ENCODE measurements around the gene MARK3. TPM values are rescaled to one million over a fixed set of nuclear protein-coding genes. Genes with fewer than 3 reads are reported as not detected.
A peak's percentile ranks its signal among the peaks of the same experiment; 100 is the strongest.
"Not testable (repeated sequence)": the region's sequence is repeated elsewhere in the genome, so short reads cannot be mapped to it uniquely, and the experiment has no call there.

The MARK3 gene
- total RNA-seq, 1 donor from 2014 or later = 59.5 TPM

GRCh38 chr14:103521951-103522563, 136.8 kb downstream of the MARK3 start:
- Histone ChIP-seq H3K9me3 (ENCODE audit: control insufficient read depth in 3 of 3, low read length in 3 of 3) (no peaks in the 10 kb centered on the region), H3K27me3 (ENCODE audit: control insufficient read depth in 3 of 3, insufficient read depth in 3 of 3, low read length in 3 of 3) (peaks cover 2 to 8% (median 4%) of the 10 kb centered on the region in 3 donors), H3K9ac (ENCODE audit: low read depth in 1 of 3, low read length in 3 of 3) (peak overlapping the region in 2 of 3 donors; percentile 23 to 62), H3K36me3 (ENCODE audit: control insufficient read depth in 3 of 3, insufficient read depth in 3 of 3, low read length in 3 of 3) (no peaks in the 10 kb centered on the region), H3K4me3 (ENCODE audit: low read length in 3 of 3) (peak overlapping the region; percentile 62 to 73 (median 65)), H3K27ac (ENCODE audit: low read depth, low read length) (no peak overlapping the region), H3K4me1 (ENCODE audit: control insufficient read depth in 3 of 3, insufficient read depth in 3 of 3, low read length in 3 of 3) (peaks cover 23 to 45% (median 42%) of the 10 kb centered on the region in 3 donors)

DNA sequence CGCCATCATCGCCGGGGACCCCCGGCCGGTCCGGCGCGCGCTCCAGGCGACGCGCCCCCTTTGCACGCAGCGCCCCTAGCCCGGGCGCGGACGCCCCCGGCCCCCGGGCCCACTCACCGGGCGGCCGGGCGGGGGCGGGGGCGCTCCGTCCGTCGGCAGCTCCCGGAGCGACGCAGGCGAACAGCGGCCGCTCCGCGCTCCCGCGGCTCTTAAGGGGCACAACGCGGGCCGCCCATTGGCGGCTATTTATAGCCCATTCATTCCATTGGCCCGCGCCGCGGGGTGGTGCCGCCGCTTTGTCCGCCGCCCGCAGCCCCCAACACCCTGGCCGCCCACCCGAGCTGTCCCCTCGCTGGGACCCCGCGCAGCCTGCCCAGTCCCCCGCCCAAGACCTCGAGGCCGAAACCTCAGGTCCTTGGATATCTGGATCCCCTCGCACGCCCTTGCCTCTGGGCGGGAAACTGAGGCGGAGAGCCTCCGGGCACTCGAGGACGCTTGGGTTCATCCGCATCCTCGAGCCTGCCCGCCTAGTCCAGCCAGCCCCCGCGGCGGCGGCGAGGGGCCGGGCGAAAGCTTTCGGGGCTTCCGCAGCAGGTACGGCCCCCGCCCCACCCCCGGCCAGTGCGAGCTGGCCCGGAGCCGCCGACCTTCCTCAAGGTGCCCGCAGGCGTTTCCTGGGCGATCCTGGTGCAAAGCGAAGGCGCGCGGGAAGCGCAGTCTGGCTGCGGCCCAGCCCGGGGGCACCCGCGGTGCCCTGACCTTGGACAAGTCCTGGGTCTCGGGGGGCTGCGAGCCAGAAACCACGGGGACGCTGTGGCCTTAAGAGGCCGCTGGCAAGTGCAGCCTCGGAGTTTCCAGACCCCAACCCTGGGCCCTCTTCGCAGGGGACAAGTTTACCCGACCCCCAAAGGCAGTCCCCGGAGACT, 137.7 kb downstream of the MARK3 start, which contains the start of gene CKB:
TSS of gene CKB (minus strand) at position 182 of the 926 bp plus-strand sequence. CDS start 337 bp downstream, outside the sequence.
- Histone ChIP-seq H3K9ac (ENCODE audit: low read depth in 1 of 3, low read length in 3 of 3) (peak within 1 kb of the TSS in 2 of 3 donors; percentile 23 to 62), H3K36me3 (ENCODE audit: control insufficient read depth in 3 of 3, insufficient read depth in 3 of 3, low read length in 3 of 3) (no peaks in the 10 kb centered on the region), H3K27me3 (ENCODE audit: control insufficient read depth in 3 of 3, insufficient read depth in 3 of 3, low read length in 3 of 3) (peaks cover 2 to 8% (median 4%) of the 10 kb centered on the region in 3 donors), H3K9me3 (ENCODE audit: control insufficient read depth in 3 of 3, low read length in 3 of 3) (no peaks in the 10 kb centered on the region), H3K4me1 (ENCODE audit: control insufficient read depth in 3 of 3, insufficient read depth in 3 of 3, low read length in 3 of 3) (peaks cover 28 to 50% (median 47%) of the 10 kb centered on the region in 3 donors), H3K27ac (ENCODE audit: low read depth, low read length) (no peak within 1 kb of the TSS), H3K4me3 (ENCODE audit: low read length in 3 of 3) (peak within 1 kb of the TSS; percentile 62 to 73 (median 65))

DNA sequence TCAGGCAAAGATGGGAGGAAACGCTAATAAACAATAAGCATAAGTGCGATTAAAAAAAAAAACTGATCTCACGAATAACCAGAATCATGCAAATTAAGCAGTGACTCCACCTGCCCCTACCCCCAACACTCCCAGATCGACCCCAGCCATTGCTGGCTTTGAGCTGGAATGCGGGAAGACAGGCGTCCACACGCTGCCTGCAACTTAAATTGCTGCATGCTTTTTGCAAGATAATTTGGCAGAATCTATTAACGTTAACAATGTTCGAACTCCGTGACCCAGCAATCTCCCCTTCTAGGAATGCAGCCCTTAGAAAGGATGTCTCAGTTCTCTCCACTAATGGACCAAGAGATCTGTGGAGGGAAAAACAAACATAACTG, 138.3 kb downstream of the MARK3 start:
- Histone ChIP-seq H3K4me3 (ENCODE audit: low read length in 3 of 3) (no peak overlapping the region), H3K9ac (ENCODE audit: low read depth in 1 of 3, low read length in 3 of 3) (no peak overlapping the region), H3K27ac (ENCODE audit: low read depth, low read length) (no peak overlapping the region), H3K36me3 (ENCODE audit: control insufficient read depth in 3 of 3, insufficient read depth in 3 of 3, low read length in 3 of 3) (no peaks in the 10 kb centered on the region), H3K27me3 (ENCODE audit: control insufficient read depth in 3 of 3, insufficient read depth in 3 of 3, low read length in 3 of 3) (peaks cover 2 to 8% (median 4%) of the 10 kb centered on the region in 3 donors), H3K4me1 (ENCODE audit: control insufficient read depth in 3 of 3, insufficient read depth in 3 of 3, low read length in 3 of 3) (peaks cover 28 to 50% (median 47%) of the 10 kb centered on the region in 3 donors), H3K9me3 (ENCODE audit: control insufficient read depth in 3 of 3, low read length in 3 of 3) (no peaks in the 10 kb centered on the region)

DNA sequence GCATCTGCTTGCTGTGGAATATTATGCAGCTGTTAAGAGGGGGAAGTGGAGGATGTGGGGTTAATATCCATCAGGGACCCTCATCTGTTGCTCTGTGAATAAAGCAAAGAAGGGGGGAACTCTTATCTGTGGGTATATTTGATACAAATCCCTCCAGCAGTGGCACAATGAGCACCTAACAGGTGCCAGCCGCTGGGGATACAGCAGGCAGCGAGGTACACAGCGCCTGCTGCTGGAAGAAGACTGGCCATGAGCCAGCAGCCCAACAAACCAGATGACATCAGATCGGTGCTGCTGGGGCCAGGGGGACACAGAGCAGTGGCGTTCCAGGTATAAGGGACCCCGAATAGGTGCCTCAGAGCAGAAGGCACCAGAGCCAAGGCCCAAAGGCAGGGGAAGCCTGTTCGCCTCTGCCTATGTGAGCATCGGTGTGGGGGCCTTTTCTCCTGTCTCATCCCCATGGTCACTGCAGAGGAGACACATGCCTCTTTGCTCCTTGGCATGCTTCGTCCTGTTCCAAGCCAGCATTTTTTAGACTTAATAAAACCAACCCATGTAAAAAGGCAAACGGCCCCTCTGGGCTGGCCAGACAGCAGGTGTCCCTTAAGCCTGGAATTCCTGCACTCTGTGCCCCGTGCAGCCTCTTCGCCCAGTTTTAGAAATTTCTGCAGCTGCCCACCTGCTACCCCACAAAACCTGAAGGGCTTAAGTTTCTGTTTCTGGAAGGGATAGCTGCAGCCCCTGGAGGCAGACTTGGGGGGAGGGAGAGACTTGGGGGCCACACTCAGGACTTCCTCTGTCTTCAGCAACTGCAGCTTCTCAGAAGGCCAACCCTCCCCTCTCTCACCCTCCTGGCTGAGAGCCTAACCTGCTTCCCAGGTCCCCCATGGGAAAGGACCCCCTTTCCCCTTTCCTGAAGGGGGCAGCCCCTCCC, 139.1 kb downstream of the MARK3 start:
- Histone ChIP-seq H3K9me3 (ENCODE audit: control insufficient read depth in 3 of 3, low read length in 3 of 3) (no peaks in the 10 kb centered on the region), H3K36me3 (ENCODE audit: control insufficient read depth in 3 of 3, insufficient read depth in 3 of 3, low read length in 3 of 3) (no peaks in the 10 kb centered on the region), H3K27me3 (ENCODE audit: control insufficient read depth in 3 of 3, insufficient read depth in 3 of 3, low read length in 3 of 3) (peaks cover 2 to 8% (median 4%) of the 10 kb centered on the region in 3 donors), H3K4me3 (ENCODE audit: low read length in 3 of 3) (no peak overlapping the region), H3K27ac (ENCODE audit: low read depth, low read length) (no peak overlapping the region), H3K4me1 (ENCODE audit: control insufficient read depth in 3 of 3, insufficient read depth in 3 of 3, low read length in 3 of 3) (peaks cover 24 to 44% (median 44%) of the 10 kb centered on the region in 3 donors), H3K9ac (ENCODE audit: low read depth in 1 of 3, low read length in 3 of 3) (peak overlapping the region in 2 of 3 donors; percentile 10 to 25)

GRCh38 chr14:103525430-103526246, 140.4 kb downstream of the MARK3 start:
- H3K9ac ChIP-seq (ENCODE audit: low read depth in 1 of 3, low read length in 3 of 3); H3K36me3 ChIP-seq (ENCODE audit: control insufficient read depth in 3 of 3, insufficient read depth in 3 of 3, low read length in 3 of 3); H3K9me3 ChIP-seq (ENCODE audit: control insufficient read depth in 3 of 3, low read length in 3 of 3); H3K4me3 ChIP-seq (ENCODE audit: low read length in 3 of 3); H3K27me3 ChIP-seq (ENCODE audit: control insufficient read depth in 3 of 3, insufficient read depth in 3 of 3, low read length in 3 of 3); H3K27ac ChIP-seq (ENCODE audit: low read depth, low read length): not testable (repeated sequence)
- H3K4me1 ChIP-seq (ENCODE audit: control insufficient read depth in 3 of 3, insufficient read depth in 3 of 3, low read length in 3 of 3) = peaks cover 32 to 46% (median 44%) of the 10 kb centered on the region in 3 donors

DNA sequence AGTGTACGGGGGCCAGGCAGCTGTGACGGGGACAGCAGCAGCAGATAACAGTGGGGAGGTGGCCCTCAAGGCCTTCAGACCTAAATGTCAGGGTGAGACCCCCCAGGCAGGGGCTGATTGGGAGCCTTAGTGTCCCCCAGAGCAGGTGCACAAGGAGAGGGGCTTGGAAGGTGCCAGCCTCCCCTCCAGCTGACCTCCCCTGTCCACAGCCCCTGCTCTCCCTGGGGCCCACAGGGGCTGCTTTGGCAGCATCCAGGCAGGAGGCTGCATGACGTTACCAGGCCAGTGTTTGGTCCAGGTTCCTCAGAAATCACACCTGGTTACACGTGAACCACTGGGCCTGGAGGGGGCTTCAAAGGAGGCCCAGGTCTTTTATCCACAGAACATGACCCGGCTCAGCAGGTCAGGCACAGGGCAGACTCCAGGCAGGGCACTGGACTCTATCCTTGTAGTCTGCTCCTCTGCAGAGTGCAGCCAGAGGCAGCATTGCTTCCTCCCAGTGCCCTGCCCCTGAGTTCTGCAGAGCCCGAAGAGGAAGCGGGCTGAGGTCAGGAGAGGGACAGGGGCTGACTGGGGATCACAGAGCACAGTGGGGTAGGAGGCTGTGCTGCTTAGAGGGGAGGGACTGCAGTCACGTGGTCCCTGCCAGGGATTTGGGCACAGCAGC, 141.2 kb downstream of the MARK3 start:
- H3K36me3 ChIP-seq (ENCODE audit: control insufficient read depth in 3 of 3, insufficient read depth in 3 of 3, low read length in 3 of 3) = peaks cover 0 to 11% (median 8%) of the 10 kb centered on the region in 3 donors
- H3K27me3 ChIP-seq (ENCODE audit: control insufficient read depth in 3 of 3, insufficient read depth in 3 of 3, low read length in 3 of 3) = peaks cover 2 to 8% (median 4%) of the 10 kb centered on the region in 3 donors
- no peak overlapping the region for H3K27ac ChIP-seq (ENCODE audit: low read depth, low read length)
- peaks cover 35 to 46% (median 44%) of the 10 kb centered on the region in 3 donors for H3K4me1 ChIP-seq (ENCODE audit: control insufficient read depth in 3 of 3, insufficient read depth in 3 of 3, low read length in 3 of 3)
- H3K4me3 ChIP-seq (ENCODE audit: low read length in 3 of 3) = no peak overlapping the region
- no peak overlapping the region for H3K9ac ChIP-seq (ENCODE audit: low read depth in 1 of 3, low read length in 3 of 3)
- no peaks in the 10 kb centered on the region for H3K9me3 ChIP-seq (ENCODE audit: control insufficient read depth in 3 of 3, low read length in 3 of 3)

DNA sequence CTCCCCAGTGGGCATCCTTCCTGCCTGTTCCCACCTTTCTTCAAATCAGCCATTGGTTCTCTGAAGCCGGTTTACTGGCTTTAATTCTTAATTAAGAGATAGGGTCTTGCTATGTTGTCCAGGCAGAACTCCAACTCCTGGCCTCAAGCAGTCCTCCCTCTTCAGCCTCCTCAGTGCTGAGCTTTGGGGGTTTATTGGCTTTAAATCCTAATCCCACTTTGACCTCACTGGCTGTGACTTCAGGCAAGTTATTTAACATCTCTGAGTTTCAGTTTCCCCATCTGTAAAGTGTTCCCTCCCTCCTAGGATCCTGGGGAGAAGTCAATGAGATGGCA, 141.7 kb downstream of the MARK3 start:
- Histone ChIP-seq H3K36me3 (ENCODE audit: control insufficient read depth in 3 of 3, insufficient read depth in 3 of 3, low read length in 3 of 3) (peaks cover 2 to 11% (median 8%) of the 10 kb centered on the region in 3 donors), H3K4me1 (ENCODE audit: control insufficient read depth in 3 of 3, insufficient read depth in 3 of 3, low read length in 3 of 3) (peaks cover 35 to 48% (median 45%) of the 10 kb centered on the region in 3 donors), H3K27ac (ENCODE audit: low read depth, low read length) (no peak overlapping the region), H3K9ac (ENCODE audit: low read depth in 1 of 3, low read length in 3 of 3) (no peak overlapping the region), H3K9me3 (ENCODE audit: control insufficient read depth in 3 of 3, low read length in 3 of 3) (no peaks in the 10 kb centered on the region), H3K4me3 (ENCODE audit: low read length in 3 of 3) (no peak overlapping the region), H3K27me3 (ENCODE audit: control insufficient read depth in 3 of 3, insufficient read depth in 3 of 3, low read length in 3 of 3) (peaks cover 2 to 8% (median 4%) of the 10 kb centered on the region in 3 donors)

DNA sequence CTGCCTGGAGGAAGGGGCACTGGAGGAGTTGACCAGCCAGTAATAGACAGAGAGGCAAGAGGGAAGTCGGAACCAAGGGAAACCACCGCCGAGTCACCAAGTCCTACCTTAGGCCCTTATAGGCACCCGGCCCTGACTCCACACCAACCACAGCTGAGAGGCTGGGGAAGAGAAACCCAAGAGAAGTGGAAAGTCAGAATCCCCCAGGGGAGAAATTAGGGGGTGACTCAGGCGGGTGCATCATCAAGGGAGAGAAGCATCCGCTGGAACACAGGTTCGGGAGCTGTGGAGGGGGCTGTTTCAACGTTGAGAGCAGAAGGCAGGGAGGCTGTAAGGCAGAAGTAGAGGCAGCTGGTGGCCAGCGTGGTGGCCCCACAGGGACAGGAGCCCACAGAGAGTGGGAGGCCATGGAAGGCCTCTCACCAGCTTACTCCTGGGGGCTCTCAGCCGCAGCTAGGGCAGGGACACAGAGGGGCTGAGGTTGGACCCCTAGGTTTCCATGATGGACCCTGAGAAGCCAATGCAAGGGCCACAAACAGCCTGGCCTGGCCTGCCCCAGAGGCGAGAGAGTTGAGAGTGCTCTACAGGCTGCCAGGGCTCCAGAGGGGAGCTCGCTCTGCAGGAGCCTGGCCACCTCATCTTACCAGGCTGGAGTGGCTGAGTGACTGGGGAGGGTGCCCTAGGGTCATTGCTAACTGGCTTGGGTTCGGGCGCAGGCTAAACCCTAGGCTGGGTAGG, 142.4 kb downstream of the MARK3 start:
- H3K9ac ChIP-seq (ENCODE audit: low read depth in 1 of 3, low read length in 3 of 3) = peak overlapping the region; percentile 83 to 89 (median 86)

More for the DNA sequence above, 142.4 kb downstream of the MARK3 start:
- Histone ChIP-seq H3K4me1 (ENCODE audit: control insufficient read depth in 3 of 3, insufficient read depth in 3 of 3, low read length in 3 of 3) (peaks cover 35 to 45% (median 42%) of the 10 kb centered on the region in 3 donors), H3K9me3 (ENCODE audit: control insufficient read depth in 3 of 3, low read length in 3 of 3) (no peaks in the 10 kb centered on the region), H3K27me3 (ENCODE audit: control insufficient read depth in 3 of 3, insufficient read depth in 3 of 3, low read length in 3 of 3) (peaks cover 0 to 4% (median 0%) of the 10 kb centered on the region in 3 donors), H3K4me3 (ENCODE audit: low read length in 3 of 3) (peak overlapping the region; percentile 75 to 93 (median 83)), H3K36me3 (ENCODE audit: control insufficient read depth in 3 of 3, insufficient read depth in 3 of 3, low read length in 3 of 3) (peaks cover 4 to 18% (median 13%) of the 10 kb centered on the region in 3 donors), H3K27ac (ENCODE audit: low read depth, low read length) (peak overlapping the region; percentile 92)

All from skeletal muscle tissue (tissue), 4 donors.